Loucy (cell line): ENCODE measurements around the gene AVL9.

Experiments
- CTCF ChIP-seq: fragments of 200-600 bp; sonication (generic); conservative IDR thresholded peaks from 2 replicates; pipeline ENCODE4 v1.5.1; 2014; ENCODE audit warnings: mild to moderate bottlenecking, antibody characterized with exemption, low read length
- EZH2phosphoT487 ChIP-seq: fragments of 200-600 bp; IDR thresholded peaks from 2 replicates; pipeline ENCODE4 v1.6.1; 2018; ENCODE audit warnings: antibody characterized with exemption, mild to moderate bottlenecking, moderate library complexity, borderline replicate concordance

GRCh38 chr7:32532086-32532485, 36.8 kb downstream of the AVL9 start:
- TF ChIP-seq CTCF (no peak), EZH2phosphoT487 (no peak)
